Activated naive CD4-positive, alpha-beta T cell treated with anti-CD3 and anti-CD28 coated beads, Interleukin-2, amount 10 ng/mL, durations not matched to agents 7 days and 5 days (primary cell): Measurements from ENCODE around the gene GDF11.

Experiments
- CTCF ChIA-PET: fragments of 350-600 bp; sonication (Branson Sonifier 250); formaldehyde crosslinking; loops from one replicate; lab custom pipeline; 2021; ENCODE audit warnings: antibody characterized with exemption; lab: Charles Lee
- DNase-seq: peaks from one replicate; pipeline ENCODE4 v3.0.0-alpha.2; 2020
- H3K27ac Mint-ChIP-seq: one replicate; pipeline ENCODE4 v1.8.0; 2021; ENCODE audit warnings: mild to moderate bottlenecking, moderate library complexity, mixed read lengths
- H3K27me3 Mint-ChIP-seq: one replicate; pipeline ENCODE4 v1.8.0; 2021; ENCODE audit warnings: mild to moderate bottlenecking, mixed read lengths
- H3K36me3 Mint-ChIP-seq: one replicate; pipeline ENCODE4 v1.8.0; 2021; ENCODE audit warnings: mixed read lengths
- H3K4me1 Mint-ChIP-seq: one replicate; pipeline ENCODE4 v1.8.0; 2021; ENCODE audit warnings: mixed read lengths
- H3K4me3 Mint-ChIP-seq: one replicate; pipeline ENCODE4 v1.8.0; 2021; ENCODE audit warnings: mild to moderate bottlenecking, moderate library complexity, mixed read lengths
- H3K9me3 Mint-ChIP-seq: one replicate; pipeline ENCODE4 v1.8.0; 2021; ENCODE audit warnings: mixed read lengths

GDF11 gene

GRCh38 chr12:55789171-55789570 is 46.2 kb downstream of the GDF11 start:
- Mint-ChIP-seq H3K27me3 (no peaks in the 10 kb centered on the region), H3K4me3 (no peak overlapping the region), H3K27ac (no peak overlapping the region), H3K4me1 (no peaks in the 10 kb centered on the region), H3K9me3 (no peaks in the 10 kb centered on the region), H3K36me3 (peaks cover 44% of the 10 kb centered on the region)
- DNase-seq, result no peak
- CTCF ChIA-PET, result interaction anchor here (0.9 to 4.0 kb wide), 4 partner anchors 8 to 152 kb away, joined by 3 to 16 read pairs (median 3); no protein-coding TSS in a partner anchor

GRCh38 chr12:55789893-55790292 is 47.0 kb downstream of the GDF11 start:
- peaks cover 47% of the 10 kb centered on the region for H3K36me3 Mint-ChIP-seq
- H3K9me3 Mint-ChIP-seq, result no peaks in the 10 kb centered on the region
- CTCF ChIA-PET, result interaction anchor here (1.0 kb wide), 1 partner anchor 36 kb away, joined by 3 read pairs; no protein-coding TSS in a partner anchor
- H3K27ac Mint-ChIP-seq, result no peak overlapping the region
- H3K27me3 Mint-ChIP-seq, result no peaks in the 10 kb centered on the region
- no peak overlapping the region for H3K4me3 Mint-ChIP-seq
- no peaks in the 10 kb centered on the region for H3K4me1 Mint-ChIP-seq
- no peak for DNase-seq

- CTCF ChIA-PET, result interaction anchor here (0.6 to 3.8 kb wide), 9 partner anchors 9 to 292 kb away, joined by 3 to 58 read pairs (median 4); partner anchors contain the start of gene GDF11
- Mint-ChIP-seq H3K27me3 (no peaks in the 10 kb centered on the region), H3K27ac (no peak overlapping the region), H3K4me1 (peaks cover 2% of the 10 kb centered on the region), H3K9me3 (no peaks in the 10 kb centered on the region), H3K36me3 (peaks cover 43% of the 10 kb centered on the region), H3K4me3 (no peak overlapping the region)
- DNase-seq, result no peak
Observed at GRCh38 chr12:55795950-55796349, 53.0 kb downstream of the GDF11 start.

GRCh38 chr12:55797068-55797467 is 54.1 kb downstream of the GDF11 start:
- H3K4me1 Mint-ChIP-seq, result peaks cover 2% of the 10 kb centered on the region
- peaks cover 42% of the 10 kb centered on the region for H3K36me3 Mint-ChIP-seq
- no peaks in the 10 kb centered on the region for H3K9me3 Mint-ChIP-seq
- no peak overlapping the region for H3K27ac Mint-ChIP-seq
- no peaks in the 10 kb centered on the region for H3K27me3 Mint-ChIP-seq
- CTCF ChIA-PET, result interaction anchor here (0.7 to 3.8 kb wide), 8 partner anchors 10 to 143 kb away, joined by 3 to 58 read pairs (median 3); partner anchors contain the start of gene GDF11
- H3K4me3 Mint-ChIP-seq, result no peak overlapping the region
- DNase-seq, result peak; percentile 29

- no peak overlapping the region for H3K4me3 Mint-ChIP-seq
- H3K27ac Mint-ChIP-seq, result no peak overlapping the region
- H3K9me3 Mint-ChIP-seq, result no peaks in the 10 kb centered on the region
- DNase-seq, result no peak
- peaks cover 42% of the 10 kb centered on the region for H3K36me3 Mint-ChIP-seq
- no peaks in the 10 kb centered on the region for H3K27me3 Mint-ChIP-seq
- CTCF ChIA-PET, result interaction anchor here (0.7 to 3.8 kb wide), 7 partner anchors 10 to 143 kb away, joined by 3 to 58 read pairs (median 3); partner anchors contain the start of gene GDF11
- peaks cover 2% of the 10 kb centered on the region for H3K4me1 Mint-ChIP-seq
Observed at GRCh38 chr12:55797550-55797949, 54.6 kb downstream of the GDF11 start.
